SHP77 (cell line): ENCODE results near the gene TSC22D2.
"Not testable (repeated sequence)": the region's sequence is repeated elsewhere in the genome, so short reads cannot be mapped to it uniquely, and the experiment has no call there.

Experiments
- DNase-seq, 2 experiments: peaks; one replicate each; lab custom pipeline; 2025; lab: John Stamatoyannopoulos, UW

TSC22D2 gene

GRCh38 chr3:150449169-150449721 lies 41.1 kb downstream of the TSC22D2 start:
- no peak for DNase-seq

- no peak for DNase-seq
Observed at GRCh38 chr3:150450916-150451315, 42.8 kb downstream of the TSC22D2 start.

GRCh38 chr3:150451329-150452048 lies 43.4 kb downstream of the TSC22D2 start:
- DNase-seq: no peak

- DNase-seq: no peak
Observed at GRCh38 chr3:150453353-150453752, 45.3 kb downstream of the TSC22D2 start.

- no peak for DNase-seq
Observed at GRCh38 chr3:150454085-150454484, 46.0 kb downstream of the TSC22D2 start.

GRCh38 chr3:150454622-150455021 lies 46.5 kb downstream of the TSC22D2 start:
- no peak for DNase-seq

- DNase-seq: no peak
Observed at GRCh38 chr3:150455341-150455740, 47.2 kb downstream of the TSC22D2 start.

GRCh38 chr3:150458001-150458400 lies 49.9 kb downstream of the TSC22D2 start:
- DNase-seq: no peak

- DNase-seq: no peak
Observed at GRCh38 chr3:150460484-150460883, 52.4 kb downstream of the TSC22D2 start.

- no peak for DNase-seq
Observed at GRCh38 chr3:150461399-150461798, 53.3 kb downstream of the TSC22D2 start.

- no peak for DNase-seq
Observed at GRCh38 chr3:150462108-150462507, 54.0 kb downstream of the TSC22D2 start.

- no peak for DNase-seq
Observed at GRCh38 chr3:150464684-150465083, 56.6 kb downstream of the TSC22D2 start.

GRCh38 chr3:150467381-150467780 lies 59.3 kb downstream of the TSC22D2 start:
- DNase-seq: no peak

GRCh38 chr3:150469031-150469930 lies 61.2 kb downstream of the TSC22D2 start:
- no peak for DNase-seq

- DNase-seq: no peak
Observed at GRCh38 chr3:150469931-150470740, 62.0 kb downstream of the TSC22D2 start.

GRCh38 chr3:150472421-150472820 lies 64.3 kb downstream of the TSC22D2 start:
- DNase-seq: no peak

- not testable (repeated sequence) for DNase-seq
Observed at GRCh38 chr3:150473161-150473560, 65.1 kb downstream of the TSC22D2 start.

GRCh38 chr3:150479370-150479769 lies 71.3 kb downstream of the TSC22D2 start:
- DNase-seq: no peak

- no peak for DNase-seq
Observed at GRCh38 chr3:150480877-150481276, 72.8 kb downstream of the TSC22D2 start.

- DNase-seq: no peak
Observed at GRCh38 chr3:150483226-150483625, 75.1 kb downstream of the TSC22D2 start.

GRCh38 chr3:150484410-150484809 lies 76.3 kb downstream of the TSC22D2 start:
- DNase-seq: no peak

GRCh38 chr3:150488867-150489266 lies 80.8 kb downstream of the TSC22D2 start:
- DNase-seq: no peak
